ENCODE measurements around the gene ITIH1.

DNA sequence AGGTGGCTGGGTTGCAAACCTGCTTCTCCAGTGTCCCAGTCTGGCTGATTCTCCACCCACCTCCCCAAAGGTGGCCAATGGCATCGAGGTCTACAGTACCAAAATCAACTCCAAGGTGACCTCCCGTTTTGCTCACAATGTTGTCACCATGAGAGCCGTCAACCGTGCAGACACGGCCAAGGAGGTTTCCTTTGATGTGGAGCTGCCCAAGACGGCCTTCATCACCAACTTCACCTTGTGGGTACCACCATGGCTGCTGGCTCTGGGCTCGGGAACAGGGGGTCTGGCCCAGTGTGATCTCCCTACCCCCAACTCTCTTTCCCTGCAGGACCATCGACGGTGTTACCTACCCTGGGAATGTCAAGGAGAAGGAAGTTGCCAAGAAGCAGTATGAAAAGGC is 19.0 kb downstream of the ITIH1 start:
- no peak for TF ChIP-seq EZH2 (optimal IDR thresholded peaks at IDR 0.05; ENCODE audit: low read depth, low read length)
- TF ChIP-seq, protein P1, sequence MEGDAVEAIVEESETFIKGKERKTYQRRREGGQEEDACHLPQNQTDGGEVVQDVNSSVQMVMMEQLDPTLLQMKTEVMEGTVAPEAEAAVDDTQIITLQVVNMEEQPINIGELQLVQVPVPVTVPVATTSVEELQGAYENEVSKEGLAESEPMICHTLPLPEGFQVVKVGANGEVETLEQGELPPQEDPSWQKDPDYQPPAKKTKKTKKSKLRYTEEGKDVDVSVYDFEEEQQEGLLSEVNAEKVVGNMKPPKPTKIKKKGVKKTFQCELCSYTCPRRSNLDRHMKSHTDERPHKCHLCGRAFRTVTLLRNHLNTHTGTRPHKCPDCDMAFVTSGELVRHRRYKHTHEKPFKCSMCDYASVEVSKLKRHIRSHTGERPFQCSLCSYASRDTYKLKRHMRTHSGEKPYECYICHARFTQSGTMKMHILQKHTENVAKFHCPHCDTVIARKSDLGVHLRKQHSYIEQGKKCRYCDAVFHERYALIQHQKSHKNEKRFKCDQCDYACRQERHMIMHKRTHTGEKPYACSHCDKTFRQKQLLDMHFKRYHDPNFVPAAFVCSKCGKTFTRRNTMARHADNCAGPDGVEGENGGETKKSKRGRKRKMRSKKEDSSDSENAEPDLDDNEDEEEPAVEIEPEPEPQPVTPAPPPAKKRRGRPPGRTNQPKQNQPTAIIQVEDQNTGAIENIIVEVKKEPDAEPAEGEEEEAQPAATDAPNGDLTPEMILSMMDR (IDR thresholded peaks at IDR 0.05; ENCODE audit: low read length), result no peak
- TF ChIP-seq EZH2phosphoT487 (IDR thresholded peaks at IDR 0.05; ENCODE audit: low read length), result no peak

Measured in MM.1S (cell line).